GM21825 (cell line): Measurements from ENCODE around the gene NIPAL4.

Experiments used
- ATAC-seq: cut with Tn5 transposase; IDR thresholded peaks from one replicate; pipeline ENCODE4 v1.9.1; 2021; ENCODE audit warnings: mild to moderate bottlenecking, moderate library complexity; ENCODE audit not compliant: unreplicated experiment

NIPAL4 gene

DNA sequence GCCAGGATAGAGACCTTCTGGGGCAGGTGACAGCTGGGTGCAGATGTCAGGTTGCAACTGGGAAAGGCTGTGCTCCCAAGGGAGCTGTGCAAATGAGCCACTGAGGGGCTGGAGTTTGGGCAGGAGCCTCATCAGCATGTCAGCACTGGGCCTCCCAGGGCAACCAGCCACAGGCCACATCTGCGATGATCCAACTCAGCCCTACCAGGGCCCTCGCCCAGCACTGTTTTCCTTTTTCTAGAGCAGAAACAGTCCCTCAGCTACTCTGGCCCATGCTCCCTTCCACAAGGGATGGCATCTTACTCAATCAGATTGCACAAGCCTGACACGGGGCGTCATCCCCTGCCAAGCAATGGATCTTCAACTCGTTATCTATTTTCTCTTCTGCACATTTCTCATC, 24.8 kb downstream of the NIPAL4 start:
- ATAC-seq, result no peak

DNA sequence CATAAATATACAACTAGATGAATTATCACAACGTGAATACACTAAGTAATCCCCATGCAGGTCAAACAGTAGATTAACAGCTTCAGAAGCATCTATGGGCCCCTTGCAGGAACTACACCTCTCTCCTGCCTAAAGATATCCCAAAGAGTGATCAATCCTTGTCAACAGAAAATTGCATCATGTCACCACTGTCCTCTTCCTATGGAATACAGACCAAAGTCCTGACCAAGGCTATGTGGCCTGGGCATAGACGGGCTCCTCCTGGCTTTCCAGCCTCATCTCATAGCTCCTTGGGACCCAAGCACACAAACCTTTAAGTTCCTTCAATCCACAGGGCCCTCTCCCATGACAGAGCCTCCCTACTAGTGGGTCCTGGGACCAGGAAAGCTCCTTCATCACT, 25.3 kb downstream of the NIPAL4 start:
- no peak for ATAC-seq

GRCh38 chr5:157485811-157486210, 25.8 kb downstream of the NIPAL4 start:
- ATAC-seq, result peak; percentile 33

- peak; percentile 57 for ATAC-seq
Measured at GRCh38 chr5:157486221-157486681, 26.2 kb downstream of the NIPAL4 start.

DNA sequence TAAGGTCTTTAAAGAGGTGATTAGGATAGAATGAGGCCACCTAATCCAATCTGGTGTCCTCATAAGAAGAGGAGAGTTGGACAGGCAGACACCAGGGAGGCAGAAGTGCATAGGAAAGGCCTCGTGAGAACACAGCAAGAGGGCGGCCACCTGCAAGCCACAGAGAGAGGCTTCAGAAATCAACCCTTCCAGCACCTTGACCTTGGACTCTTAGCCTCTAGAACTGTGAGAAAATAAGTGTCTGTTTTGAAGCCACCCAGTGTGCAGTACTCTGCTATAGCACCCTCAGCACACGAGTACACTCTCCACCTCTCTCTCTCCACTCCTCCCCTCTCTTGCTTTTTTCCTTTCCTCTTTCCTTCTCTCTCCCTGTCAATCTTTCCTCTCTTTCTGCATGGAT, 26.8 kb downstream of the NIPAL4 start:
- peak; percentile 44 for ATAC-seq

- peak; percentile 57 for ATAC-seq
Measured at GRCh38 chr5:157487358-157487757, 27.3 kb downstream of the NIPAL4 start.

- no peak for ATAC-seq
Measured at GRCh38 chr5:157491471-157491995, 31.5 kb downstream of the NIPAL4 start.

- no peak for ATAC-seq
Measured at GRCh38 chr5:157492886-157493285, 32.9 kb downstream of the NIPAL4 start.

DNA sequence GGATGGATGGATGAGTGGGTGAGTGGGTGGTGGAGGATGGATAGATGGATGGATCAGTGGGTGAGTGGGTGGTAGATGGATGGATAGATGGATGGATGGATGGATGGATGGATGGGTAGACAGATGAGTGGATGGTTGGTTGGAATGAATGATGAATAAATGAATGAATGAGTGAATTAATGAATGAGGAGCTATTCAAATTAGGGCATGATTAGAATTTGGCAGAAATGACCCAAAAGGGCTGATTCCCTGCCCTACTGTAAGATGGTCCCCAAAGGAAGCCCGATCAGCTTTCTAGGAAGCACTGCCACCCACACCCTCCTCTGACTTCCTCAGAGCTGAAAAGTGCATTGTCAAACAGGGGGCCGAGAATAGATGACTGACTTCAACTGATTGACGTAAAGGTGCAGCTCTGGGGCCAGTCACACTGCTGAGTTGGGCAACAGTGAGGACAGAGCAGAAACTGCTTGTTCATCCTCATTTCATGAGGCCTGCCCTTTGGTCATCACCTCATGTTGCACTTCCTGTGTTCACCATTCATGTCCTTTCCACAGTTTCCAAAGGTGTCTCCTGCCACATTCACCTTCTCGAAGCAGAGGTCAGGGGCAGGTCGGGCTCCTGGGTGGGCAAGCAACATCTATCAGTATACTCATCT, 34.3 kb downstream of the NIPAL4 start:
- no peak for ATAC-seq

GRCh38 chr5:157496864-157497263, 36.9 kb downstream of the NIPAL4 start:
- ATAC-seq, result no peak

DNA sequence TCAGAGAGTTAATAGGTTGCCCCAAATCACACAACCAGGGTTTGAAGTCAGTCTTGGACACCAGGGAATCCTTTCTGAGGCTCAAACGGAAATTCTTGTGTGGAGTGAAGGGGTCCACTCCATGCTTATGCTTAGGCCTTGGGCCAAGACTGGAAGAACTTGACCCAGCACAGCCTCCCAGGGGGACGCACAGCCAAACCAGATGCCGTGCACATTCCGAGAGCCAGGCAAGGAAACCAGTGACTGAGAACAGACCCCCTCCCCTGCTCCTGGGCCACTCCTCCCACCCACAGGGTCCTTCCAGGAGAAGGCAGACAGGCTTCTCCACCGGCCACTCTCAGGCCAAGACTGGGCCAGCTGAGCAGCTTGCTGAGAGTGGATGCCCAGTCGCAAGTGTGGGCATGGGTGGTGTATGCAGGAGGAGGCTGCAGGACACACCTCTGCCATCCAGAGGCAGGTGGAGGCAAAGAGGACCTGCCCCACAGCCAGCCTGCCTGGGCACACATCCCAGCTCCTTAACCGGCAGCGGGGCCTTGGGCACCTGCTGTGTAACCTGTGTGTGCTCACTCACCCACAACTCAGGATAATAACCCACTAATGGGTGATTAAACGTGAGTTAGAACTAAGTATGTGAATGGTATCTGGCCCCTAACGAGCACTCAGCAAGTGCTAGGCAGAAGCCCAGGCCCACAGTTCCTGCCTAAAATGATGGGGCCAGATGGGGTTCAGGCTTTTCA, 38.0 kb downstream of the NIPAL4 start:
- ATAC-seq, result no peak

- ATAC-seq, result peak; percentile 83
Measured at GRCh38 chr5:157502143-157502647, 42.2 kb downstream of the NIPAL4 start.

DNA sequence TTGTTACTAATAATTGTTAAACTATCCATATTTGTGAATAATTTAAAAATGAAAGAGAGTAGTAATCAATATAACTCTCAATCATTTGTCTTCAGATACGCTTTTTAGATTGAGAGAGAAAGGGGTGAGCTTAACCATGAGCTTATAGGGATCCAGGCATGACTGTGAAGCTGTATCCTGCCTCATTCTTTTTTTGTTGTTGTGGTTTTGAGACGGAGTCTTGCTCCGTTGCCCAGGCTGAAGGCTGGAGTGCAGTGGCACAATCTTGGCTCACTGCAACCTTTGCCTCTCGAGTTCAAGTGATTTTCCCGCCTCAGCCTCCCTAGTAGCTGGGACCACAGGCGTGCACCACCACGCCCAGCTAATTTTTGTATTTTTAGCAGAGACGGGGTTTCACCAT, 44.0 kb downstream of the NIPAL4 start:
- no peak for ATAC-seq

DNA sequence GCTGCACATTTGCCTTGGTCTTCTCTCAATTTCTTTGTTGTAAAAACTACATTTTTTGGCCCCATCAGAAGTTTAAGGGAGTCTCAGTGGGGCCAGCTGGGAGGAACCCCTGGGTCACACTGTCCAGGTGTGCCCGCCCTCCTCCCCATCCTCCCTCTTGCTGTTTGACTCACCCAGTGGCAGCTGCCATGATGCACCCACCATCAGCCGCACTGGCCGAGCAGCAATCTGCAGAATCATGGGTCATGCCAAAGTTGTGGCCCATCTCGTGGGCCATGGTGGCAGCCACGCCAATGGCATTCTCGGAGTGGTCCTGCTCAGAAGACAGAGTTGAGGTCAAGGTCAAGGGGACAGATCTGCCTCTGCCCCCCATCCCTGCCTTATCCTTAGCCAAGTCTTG, 45.5 kb downstream of the NIPAL4 start:
- ATAC-seq, result no peak

DNA sequence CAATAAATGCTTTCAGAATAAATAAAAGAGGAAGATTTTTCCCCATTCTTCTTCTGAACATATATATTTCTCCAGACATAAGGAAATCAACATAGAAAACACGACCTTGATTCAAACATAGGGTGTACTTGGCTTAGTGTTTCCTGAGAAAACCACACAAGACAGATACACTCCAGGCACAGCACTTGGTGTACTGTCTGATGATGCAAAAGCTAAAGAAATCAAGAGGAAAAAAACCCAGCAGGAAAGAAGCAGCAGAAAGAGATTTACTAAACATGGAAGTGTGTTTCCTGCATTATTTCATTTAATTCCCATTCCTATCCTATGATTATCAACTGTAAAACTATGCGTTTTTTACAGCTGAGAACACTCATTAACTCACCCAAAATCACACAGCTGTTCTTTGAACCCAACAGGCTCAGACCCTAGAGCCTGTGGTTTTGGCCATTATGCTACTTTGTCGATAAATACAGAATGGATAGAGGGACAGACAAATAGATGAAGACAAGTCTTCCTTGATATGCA, 46.1 kb downstream of the NIPAL4 start:
- ATAC-seq, result no peak

- no peak for ATAC-seq
Measured at GRCh38 chr5:157506981-157507780, 47.2 kb downstream of the NIPAL4 start.

DNA sequence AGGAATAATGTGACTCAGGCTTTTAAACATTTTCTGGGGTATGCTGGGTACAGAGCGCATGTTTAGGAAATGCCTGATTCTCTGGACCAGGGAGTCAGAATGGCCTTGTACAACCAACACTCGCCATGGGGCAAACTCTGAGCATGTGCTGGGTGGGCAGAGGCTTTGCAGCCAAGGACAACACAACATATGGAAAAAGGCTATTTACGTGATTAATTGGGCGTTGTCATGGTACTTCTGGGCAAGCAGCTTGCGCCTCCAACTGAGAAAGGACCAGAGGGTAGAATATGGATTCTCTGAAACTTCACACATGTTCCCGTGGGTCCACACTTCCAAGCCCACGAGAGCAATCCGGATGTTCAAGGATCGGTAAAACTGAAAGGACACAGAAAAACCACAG, 49.1 kb downstream of the NIPAL4 start:
- no peak for ATAC-seq

- ATAC-seq, result no peak
Measured at GRCh38 chr5:157509587-157509986, 49.6 kb downstream of the NIPAL4 start.

- no peak for ATAC-seq
Measured at GRCh38 chr5:157510682-157511081, 50.7 kb downstream of the NIPAL4 start.

GRCh38 chr5:157511651-157512644, 51.9 kb downstream of the NIPAL4 start:
- ATAC-seq, result no peak
